AG08396 (cell line): ENCODE results near the gene NPC1.
A peak's percentile ranks its signal among the peaks of the same experiment; 100 is the strongest.
"Not testable (repeated sequence)": the region's sequence is repeated elsewhere in the genome, so short reads cannot be mapped to it uniquely, and the experiment has no call there.

Experiments
- DNase-seq: peaks from one replicate; pipeline ENCODE4 v3.0.0; 2012; ENCODE audit warnings: low spot score, mixed read lengths

The NPC1 gene

GRCh38 chr18:23575309-23575651, 11.0 kb downstream of the NPC1 start:
- no peak for DNase-seq

DNA sequence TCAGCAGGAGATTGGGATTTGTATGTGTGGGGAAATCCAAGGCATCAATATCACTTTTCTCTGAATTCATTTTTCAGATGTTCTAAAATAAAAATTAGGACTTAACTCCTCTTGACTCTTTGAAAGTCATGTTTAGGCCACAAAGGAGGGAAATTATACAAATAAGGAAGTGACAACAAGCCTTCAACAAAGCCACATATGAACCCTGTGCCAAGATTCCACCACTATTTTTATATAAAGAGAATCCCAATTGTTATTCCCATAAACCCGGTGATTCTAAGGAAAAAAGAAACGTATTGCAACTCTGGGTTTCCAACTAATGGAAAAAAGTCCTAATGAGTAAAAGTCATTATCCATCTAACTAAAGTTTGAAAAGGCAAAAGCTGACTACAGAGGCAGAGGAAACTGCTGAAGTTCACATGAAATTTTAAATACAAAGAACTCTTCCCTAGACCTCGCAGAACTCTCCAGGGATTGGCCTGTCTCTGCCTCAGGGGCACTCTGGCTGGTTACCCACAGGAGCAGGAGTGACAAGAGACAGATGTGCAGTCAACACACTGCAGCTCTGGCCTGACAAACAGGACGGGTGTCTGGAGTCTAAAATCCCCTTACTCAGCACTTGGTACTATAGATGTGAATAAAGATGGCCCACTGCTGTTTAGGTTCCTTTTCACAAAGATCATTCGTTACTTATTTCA, 11.5 kb downstream of the NPC1 start:
- no peak for DNase-seq

- peak; percentile 66 for DNase-seq
Observed at GRCh38 chr18:23573626-23574431, 12.5 kb downstream of the NPC1 start.

GRCh38 chr18:23573020-23573419, 13.3 kb downstream of the NPC1 start:
- no peak for DNase-seq

- no peak for DNase-seq
Observed at GRCh38 chr18:23572570-23572969, 13.7 kb downstream of the NPC1 start.

DNA sequence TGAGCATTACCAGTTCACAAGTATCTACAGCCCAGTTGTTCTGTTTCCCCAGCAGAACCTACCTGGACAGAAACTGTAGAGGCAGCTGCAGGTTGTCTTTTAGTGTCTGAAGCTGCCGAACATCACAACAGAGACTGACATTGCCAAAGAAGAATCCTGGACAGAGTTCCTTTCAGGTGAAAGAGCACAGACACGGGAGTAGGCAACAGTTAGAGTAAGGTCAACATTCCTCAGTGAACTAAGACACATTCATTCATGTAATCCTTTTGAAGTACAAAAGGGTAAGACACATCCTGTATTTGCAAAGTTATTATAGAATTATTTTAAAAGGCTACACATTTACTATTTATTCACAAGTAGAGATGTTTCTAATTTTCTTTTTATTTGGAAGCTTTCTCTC, 14.3 kb downstream of the NPC1 start:
- no peak for DNase-seq

DNA sequence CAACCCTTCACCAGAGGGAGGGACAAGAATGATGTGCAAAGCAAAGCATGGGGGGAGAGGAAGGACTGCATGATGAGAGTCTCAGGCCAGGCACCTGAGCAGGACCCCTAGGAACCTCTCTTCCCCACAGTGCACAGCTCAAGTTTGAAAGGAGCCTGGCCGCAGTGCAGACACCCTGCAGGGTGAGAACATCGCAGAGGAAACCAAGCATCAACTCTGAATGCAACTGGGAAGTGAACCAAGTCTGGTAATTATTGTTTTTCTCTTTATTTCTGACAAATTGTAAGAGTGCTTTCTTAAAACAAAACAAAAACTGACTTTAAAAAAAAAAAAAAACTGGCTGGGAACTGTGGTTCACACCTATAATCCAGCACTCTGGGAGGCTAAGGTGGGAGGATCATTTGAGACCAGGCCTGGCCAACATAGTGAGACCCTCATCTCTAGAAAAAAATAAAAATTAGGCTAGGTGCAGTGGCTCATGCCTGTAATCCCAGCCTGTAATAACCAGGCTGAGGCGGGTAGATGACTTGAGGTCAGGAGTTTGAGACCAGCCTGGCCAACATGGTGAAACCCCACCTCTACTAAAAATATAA, 15.3 kb downstream of the NPC1 start:
- DNase-seq: no peak

GRCh38 chr18:23569299-23570063, 16.8 kb downstream of the NPC1 start:
- no peak for DNase-seq

DNA sequence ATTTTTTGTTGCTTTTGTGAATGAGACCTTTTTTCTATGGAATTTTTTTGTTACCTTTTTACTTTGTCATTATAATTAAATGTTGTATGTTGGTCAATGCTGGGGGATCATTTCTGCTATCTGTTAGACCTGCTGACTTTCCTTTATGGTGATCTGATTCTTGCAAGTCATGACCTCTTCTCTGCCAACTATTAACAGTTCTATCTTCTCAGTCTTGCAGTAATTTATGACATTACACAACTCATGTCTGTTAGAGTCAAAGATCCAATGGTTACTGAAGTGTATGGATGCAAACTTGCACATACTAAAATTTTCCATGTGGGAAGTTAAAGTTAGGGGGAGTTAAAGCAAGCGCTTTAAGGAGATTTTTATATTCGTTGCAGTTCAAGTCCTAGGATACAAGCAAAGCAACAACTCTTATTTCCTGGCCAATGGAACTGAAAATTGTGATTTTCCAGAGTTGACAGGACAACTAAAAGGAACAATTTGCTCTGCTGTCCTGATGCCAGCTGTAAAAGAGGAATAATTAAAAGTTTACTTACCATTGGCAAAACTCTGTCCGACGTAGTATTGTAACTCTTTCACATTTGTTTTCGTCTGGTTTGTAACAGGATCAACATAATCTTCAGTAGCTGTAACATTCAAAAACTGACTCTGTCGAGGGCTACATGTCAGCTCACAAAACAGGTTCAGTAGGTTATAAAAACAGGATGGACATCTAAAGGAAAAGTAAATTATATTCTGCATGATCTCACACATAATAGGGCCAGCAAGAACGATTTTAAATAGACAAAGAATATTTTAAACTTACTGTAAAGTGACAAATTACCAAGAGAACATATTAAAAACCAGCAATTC, 17.8 kb downstream of the NPC1 start:
- DNase-seq: no peak

- no peak for DNase-seq
Observed at GRCh38 chr18:23567671-23568070, 18.6 kb downstream of the NPC1 start.

- DNase-seq: no peak
Observed at GRCh38 chr18:23565916-23566547, 20.3 kb downstream of the NPC1 start.

- DNase-seq: no peak
Observed at GRCh38 chr18:23563377-23564043, 22.8 kb downstream of the NPC1 start.

GRCh38 chr18:23560186-23560585, 26.1 kb downstream of the NPC1 start:
- no peak for DNase-seq

DNA sequence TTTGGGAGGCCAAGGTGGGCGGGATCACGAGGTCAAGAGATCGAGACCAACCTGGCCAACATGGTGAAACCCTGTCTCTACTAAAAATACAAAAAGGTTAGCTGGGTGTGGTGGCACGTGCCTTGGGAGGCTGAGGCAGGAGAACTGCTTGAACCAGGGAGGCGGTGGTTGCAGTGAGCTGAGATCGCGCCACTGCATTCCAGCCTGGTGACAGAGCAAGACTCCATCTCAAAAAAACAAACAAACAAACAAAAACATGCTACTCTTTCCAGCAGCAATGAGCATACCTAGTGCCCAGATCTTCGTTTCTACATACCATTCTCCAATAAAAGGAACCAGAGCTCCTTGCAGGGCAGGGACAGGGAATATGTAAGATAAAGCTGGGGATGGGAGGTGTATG, 28.8 kb downstream of the NPC1 start:
- not testable (repeated sequence) for DNase-seq

DNA sequence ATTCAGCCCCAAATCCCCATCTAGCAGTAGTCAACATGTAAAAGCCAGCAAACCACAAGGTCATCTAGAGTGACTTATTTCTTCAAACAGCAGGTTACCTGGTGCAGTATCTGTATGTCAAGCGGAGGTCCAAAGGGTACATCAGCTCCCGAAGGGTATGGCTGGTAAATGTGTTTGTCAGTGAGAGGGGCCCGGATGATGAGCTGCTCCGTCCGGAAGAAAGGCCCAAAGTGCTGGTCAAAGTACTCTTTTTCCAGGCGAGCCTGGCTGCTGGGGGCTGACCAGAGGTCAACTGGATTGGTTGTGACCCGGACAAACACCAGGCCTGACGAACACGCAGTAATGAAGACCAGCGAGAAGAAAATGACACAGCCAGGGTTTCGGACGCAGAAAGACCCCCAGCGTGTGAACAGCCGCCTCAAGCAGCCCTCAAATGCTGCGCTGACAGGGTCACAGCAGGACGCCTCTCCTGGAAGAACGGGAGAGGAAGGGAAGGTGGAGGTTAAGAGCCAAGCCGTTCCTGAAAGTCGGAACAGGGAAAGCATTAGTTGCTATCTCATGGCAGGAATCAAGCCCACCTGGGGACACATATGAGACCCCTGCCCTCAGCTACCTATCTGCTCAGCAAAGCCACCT, 30.0 kb downstream of the NPC1 start:
- DNase-seq: no peak

- no peak for DNase-seq
Observed at GRCh38 chr18:23553887-23554286, 32.4 kb downstream of the NPC1 start.

- no peak for DNase-seq
Observed at GRCh38 chr18:23552505-23552904, 33.8 kb downstream of the NPC1 start.

- no peak for DNase-seq
Observed at GRCh38 chr18:23551978-23552377, 34.3 kb downstream of the NPC1 start.

- DNase-seq: no peak
Observed at GRCh38 chr18:23550898-23551297, 35.4 kb downstream of the NPC1 start.

GRCh38 chr18:23548719-23549118, 37.6 kb downstream of the NPC1 start:
- DNase-seq: no peak
